Esophagus (tissue), 2 donors: ENCODE results near the gene SNRK. TPM values are rescaled to one million over a fixed set of nuclear protein-coding genes. Genes with fewer than 3 reads are reported as not detected.

Source experiments
- H3K27ac ChIP-seq, 2 donors: one replicate each; pipeline ENCODE4 v1.5.1; 2013; ENCODE audit warnings: low read depth in 2 of 2, mild to moderate bottlenecking in 2 of 2, inconsistent platforms in 1 of 2, low read length in 1 of 2, moderate library complexity in 1 of 2
- H3K27me3 ChIP-seq, 2 donors: one replicate each; pipeline ENCODE4 v1.6.1; 2013; ENCODE audit warnings: low read length in 2 of 2, control low read depth in 1 of 2, mild to moderate bottlenecking in 1 of 2; ENCODE audit not compliant: insufficient read depth in 2 of 2, control insufficient read depth in 1 of 2
- H3K36me3 ChIP-seq, 2 donors: one replicate each; pipeline ENCODE4 v1.6.1; 2013; ENCODE audit warnings: low read length in 1 of 2; ENCODE audit not compliant: control insufficient read depth in 2 of 2, insufficient read depth in 2 of 2
- H3K4me1 ChIP-seq, 2 donors: one replicate each; pipeline ENCODE4 v1.6.1; 2013; ENCODE audit warnings: low read length in 1 of 2; ENCODE audit not compliant: control insufficient read depth in 2 of 2, insufficient read depth in 2 of 2
- H3K4me3 ChIP-seq, 2 donors: one replicate each; pipeline ENCODE4 v1.5.1; 2013; ENCODE audit warnings: low read length in 2 of 2, mild to moderate bottlenecking in 2 of 2, low read depth in 1 of 2, moderate library complexity in 1 of 2
- H3K9me3 ChIP-seq, 2 donors: one replicate each; pipeline ENCODE4 v1.6.1; 2013; ENCODE audit warnings: mild to moderate bottlenecking in 2 of 2, low read depth in 1 of 2, low read length in 1 of 2, moderate library complexity in 1 of 2; ENCODE audit not compliant: control insufficient read depth in 2 of 2, insufficient read depth in 1 of 2
- WGBS, 2 donors: extraction: QIAGEN DNeasy Blood & Tissue Kit; methylation state at CpG; one replicate each; pipeline ENCODE4 v1.1.7; 2013; 5-methylcytosine and 5-hydroxymethylcytosine counted together
- polyA plus RNA-seq, 2 donors: library from polyadenylated mRNA; stranded (reverse); fragments of 200-250 nt; gene quantifications; one replicate each; pipeline ENCODE4 v1.2.3, GENCODE V29; 2013
- donor health status: healthy with polysubstance abuse.
- donor health status: Bipolar disorder and iron deficiency.

Gene SNRK
- polyA plus RNA-seq, 2 donors: 11.1 to 11.3 TPM

DNA sequence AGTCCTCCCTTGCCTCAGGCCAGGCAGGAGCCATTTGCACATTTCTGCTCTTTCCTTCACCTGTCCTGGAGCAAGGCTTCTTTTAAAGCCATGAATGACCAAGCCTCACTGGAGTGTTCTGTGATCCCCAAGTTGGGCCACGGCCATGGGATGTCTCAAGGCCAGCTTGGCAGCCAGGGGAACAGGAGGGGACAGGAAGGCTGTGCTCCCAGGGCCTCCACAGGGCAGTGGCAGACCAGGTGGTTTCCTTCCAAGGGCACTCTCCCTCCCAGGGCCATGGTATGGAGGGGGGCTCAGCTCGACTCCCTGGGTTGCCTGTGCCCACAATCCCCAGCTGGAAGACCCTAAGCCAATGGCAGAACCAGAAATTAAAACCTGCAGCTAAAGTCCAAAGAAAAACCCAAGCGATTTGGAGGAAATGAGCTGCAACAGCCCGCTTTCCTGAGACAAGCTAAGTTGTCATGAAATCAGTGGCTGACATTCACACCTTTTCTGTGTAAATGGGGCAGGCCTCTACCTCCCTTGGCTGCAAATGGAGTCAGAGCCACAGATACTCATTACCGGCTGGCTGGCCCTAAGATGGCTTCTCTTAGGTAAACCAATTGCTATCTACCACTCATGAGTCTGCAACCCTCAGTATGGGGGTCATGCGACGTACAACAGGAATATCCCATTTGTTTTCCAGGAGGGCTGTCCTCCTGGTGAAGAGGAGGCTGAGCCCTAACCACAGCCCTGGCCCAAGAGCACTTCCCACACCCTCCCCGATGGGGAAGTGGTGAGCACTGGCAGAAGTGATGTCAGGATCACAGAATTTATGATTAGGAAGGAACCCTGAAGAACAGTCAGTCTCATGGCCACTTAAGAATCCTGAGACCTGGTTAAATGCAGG is 83.3 kb downstream of the SNRK start:
- Histone ChIP-seq H3K9me3 (peaks cover 0 to 1% of the 10 kb centered on the region in 2 donors), H3K4me3 (no peak overlapping the region), H3K4me1 (peaks cover 0 to 12% of the 10 kb centered on the region in 2 donors), H3K36me3 (peaks cover 0 to 13% of the 10 kb centered on the region in 2 donors), H3K27me3 (no peaks in the 10 kb centered on the region), H3K27ac (no peak overlapping the region)
- WGBS, 2 donors: 88% methylated on average over 8 of the region's 8 CpGs

DNA sequence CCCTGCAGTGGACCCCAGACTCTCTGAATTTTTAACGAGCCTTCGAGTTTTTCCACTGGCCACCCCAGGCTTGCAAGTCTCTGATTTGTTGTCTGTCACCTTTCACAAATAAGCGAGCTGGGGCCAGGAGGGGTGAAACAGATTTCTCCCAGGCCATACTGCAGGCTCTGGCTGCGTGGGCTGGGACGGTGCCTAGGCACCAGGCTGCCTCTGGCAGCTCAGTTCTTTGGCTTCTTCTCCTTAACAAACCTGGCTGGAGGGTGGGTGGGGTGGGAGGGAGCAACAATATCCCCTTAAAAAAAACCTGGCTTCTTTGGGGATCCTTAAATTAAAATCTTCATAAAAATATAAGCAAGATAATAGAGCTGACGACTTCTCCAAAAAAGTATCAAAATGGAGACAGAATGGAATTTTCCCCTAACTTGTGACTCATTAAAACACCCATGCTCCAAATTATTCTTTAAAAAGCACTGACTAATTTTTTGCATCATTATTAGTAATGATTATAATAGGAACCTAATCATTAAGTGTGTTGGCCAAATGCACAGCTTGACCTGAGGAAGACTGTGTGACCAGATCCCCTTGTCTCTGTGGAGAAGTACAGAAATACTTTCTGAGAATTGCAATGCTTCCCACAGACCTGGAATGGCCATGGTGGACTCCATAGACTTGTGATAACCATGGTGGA is 84.1 kb downstream of the SNRK start:
- no peaks in the 10 kb centered on the region for H3K27me3 ChIP-seq
- WGBS, 2 donors: 72 to 74% methylated on average over 6 of the region's 6 CpGs
- no peak overlapping the region for H3K4me3 ChIP-seq
- H3K9me3 ChIP-seq: peaks cover 0 to 1% of the 10 kb centered on the region in 2 donors
- H3K4me1 ChIP-seq: peaks cover 0 to 12% of the 10 kb centered on the region in 2 donors
- no peak overlapping the region for H3K27ac ChIP-seq
- peaks cover 0 to 7% of the 10 kb centered on the region in 2 donors for H3K36me3 ChIP-seq

DNA sequence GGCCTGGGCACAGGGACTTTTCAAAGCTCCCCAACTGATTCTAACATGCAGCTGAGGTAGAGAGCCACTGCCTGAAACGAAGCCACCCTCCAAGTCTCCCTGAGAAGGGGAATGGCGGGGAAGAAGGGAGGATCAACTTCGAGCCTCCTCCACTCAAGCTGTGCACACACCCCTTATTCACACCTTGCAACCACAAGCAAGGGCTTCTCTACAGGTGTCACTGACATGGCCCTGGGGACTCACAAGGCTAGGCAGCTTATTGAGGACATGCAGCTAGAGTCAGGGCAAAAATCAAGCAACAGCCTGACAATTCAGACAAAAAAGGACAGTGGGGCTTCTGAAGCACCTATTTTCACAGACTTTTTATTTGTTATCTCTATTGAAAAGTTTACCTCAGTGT is 85.2 kb downstream of the SNRK start:
- Histone ChIP-seq H3K4me3 (no peak overlapping the region), H3K9me3 (peaks cover 0 to 1% of the 10 kb centered on the region in 2 donors), H3K27me3 (no peaks in the 10 kb centered on the region), H3K4me1 (peaks cover 0 to 8% of the 10 kb centered on the region in 2 donors), H3K36me3 (peaks cover 0 to 2% of the 10 kb centered on the region in 2 donors), H3K27ac (no peak overlapping the region)
- WGBS, 2 donors: 81 to 84% methylated on average over 3 of the region's 3 CpGs

DNA sequence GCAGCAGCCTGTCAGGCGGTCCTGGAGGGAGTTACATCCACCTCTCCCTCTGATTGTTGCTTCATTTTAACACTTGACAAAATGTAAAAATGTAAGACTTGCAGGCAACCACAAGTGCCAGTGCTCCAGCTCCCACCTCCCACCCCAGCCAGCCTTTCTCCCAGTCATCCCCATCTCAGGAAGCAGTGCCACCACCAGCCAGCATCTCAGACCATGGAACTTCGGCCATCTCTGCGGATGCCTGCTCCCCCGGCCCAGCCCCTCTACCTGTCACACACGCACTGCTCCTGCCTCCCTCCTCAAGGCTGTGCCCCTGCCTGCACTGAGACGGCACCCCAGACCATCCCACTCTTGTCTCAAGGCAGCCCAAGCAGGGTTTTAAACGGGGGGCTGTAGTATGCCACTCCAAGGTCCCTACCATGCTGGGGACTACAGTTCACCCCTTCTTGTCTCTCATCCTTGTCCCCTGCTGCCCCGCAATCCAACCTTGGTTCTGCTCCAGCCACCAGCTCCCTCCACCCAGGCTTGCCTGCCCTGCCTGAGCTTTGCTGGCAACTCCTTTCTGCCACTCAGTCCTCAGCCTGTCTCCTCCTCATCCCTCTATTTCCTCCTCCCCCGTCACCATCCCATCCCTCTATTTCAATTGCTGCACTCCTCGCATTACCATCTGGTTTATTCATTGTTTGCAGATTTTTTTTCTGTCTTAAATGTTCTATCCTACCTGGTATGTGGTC is 85.8 kb downstream of the SNRK start:
- Histone ChIP-seq H3K4me3 (no peak overlapping the region), H3K27ac (no peak overlapping the region), H3K27me3 (no peaks in the 10 kb centered on the region), H3K4me1 (peaks cover 0 to 3% of the 10 kb centered on the region in 2 donors), H3K36me3 (peaks cover 0 to 2% of the 10 kb centered on the region in 2 donors), H3K9me3 (peaks cover 0 to 1% of the 10 kb centered on the region in 2 donors)
- 95% methylated on average over 10 of the region's 10 CpGs for WGBS, 2 donors

- 85 to 89% methylated on average over 11 of the region's 11 CpGs for WGBS, 2 donors
- Histone ChIP-seq H3K27ac (no peak overlapping the region), H3K4me3 (no peak overlapping the region), H3K4me1 (peaks cover 0 to 3% of the 10 kb centered on the region in 2 donors), H3K9me3 (peaks cover 0 to 1% of the 10 kb centered on the region in 2 donors), H3K27me3 (no peaks in the 10 kb centered on the region), H3K36me3 (peaks cover 0 to 2% of the 10 kb centered on the region in 2 donors)
These were observed 86.6 kb downstream of the SNRK start for GRCh38 chr3:43372809-43373559.

DNA sequence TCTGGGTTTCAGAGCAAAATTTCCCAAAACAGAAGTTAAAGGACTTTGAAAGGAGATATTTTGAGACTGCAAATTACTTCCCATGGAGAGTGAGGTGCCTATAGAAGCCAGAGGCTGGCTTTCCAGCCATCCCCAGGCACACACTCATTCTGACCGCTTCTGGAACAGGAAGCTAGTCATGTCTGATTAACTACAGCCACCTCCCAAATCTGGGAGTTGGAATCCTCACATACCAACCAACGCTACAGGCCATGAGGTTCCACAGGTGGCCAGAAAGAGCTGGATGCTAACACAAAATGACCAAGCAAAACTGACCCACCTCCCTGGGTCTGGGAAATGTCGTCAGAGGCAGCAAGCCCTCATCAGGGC is 87.2 kb downstream of the SNRK start:
- H3K27me3 ChIP-seq: no peaks in the 10 kb centered on the region
- peaks cover 0 to 1% of the 10 kb centered on the region in 2 donors for H3K9me3 ChIP-seq
- peaks cover 0 to 2% of the 10 kb centered on the region in 2 donors for H3K36me3 ChIP-seq
- 88 to 92% methylated on average over 3 of the region's 3 CpGs for WGBS, 2 donors
- peaks cover 0 to 3% of the 10 kb centered on the region in 2 donors for H3K4me1 ChIP-seq
- no peak overlapping the region for H3K4me3 ChIP-seq
- no peak overlapping the region for H3K27ac ChIP-seq

DNA sequence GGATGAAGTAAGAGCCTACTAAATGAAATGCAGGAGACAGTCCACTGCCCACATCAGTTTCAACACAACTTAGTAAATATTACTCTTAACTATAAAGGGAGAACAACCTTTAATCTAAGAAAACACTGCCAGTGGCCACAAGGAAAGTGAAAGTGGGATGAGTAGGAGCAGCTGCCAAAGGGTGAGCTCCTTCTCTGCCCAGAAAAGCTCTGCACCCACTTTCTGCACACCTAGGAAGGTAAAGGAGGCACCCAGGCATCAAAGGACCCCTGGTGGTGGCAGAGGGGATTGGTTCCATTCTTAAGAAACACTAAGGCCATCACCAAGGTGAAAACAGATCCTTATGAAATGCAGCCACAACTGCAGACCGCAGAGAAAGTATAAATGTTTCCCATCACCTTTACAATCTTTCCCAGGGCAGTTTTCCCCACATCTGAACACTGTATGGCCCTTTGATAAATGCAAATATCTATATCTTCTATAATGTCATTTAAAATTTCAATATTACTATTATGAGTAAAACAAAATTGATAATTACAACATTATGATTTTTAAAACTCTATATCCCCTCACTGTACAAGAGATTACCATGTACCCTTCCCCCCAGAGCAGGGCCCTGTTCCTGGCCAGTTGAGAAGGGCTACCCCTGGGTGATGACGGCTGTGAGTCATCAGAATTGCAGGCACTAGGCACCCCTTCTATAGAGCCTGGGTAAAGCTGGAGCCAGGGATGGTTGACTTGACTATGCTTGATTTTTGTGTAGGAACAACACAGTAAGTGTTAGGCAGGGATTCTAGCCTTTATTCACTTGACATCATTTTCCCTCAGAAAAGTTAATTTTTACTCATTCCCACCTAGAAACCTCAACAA is 92.0 kb downstream of the SNRK start:
- Histone ChIP-seq H3K27ac (no peak overlapping the region), H3K27me3 (no peaks in the 10 kb centered on the region), H3K4me1 (no peaks in the 10 kb centered on the region), H3K36me3 (no peaks in the 10 kb centered on the region), H3K4me3 (no peak overlapping the region), H3K9me3 (no peaks in the 10 kb centered on the region)
- 86 to 91% methylated on average over 2 of the region's 2 CpGs for WGBS, 2 donors

- H3K36me3 ChIP-seq: no peaks in the 10 kb centered on the region
- peak overlapping the region; percentile 31 to 34 for H3K27ac ChIP-seq
- H3K27me3 ChIP-seq: no peaks in the 10 kb centered on the region
- H3K4me1 ChIP-seq: no peaks in the 10 kb centered on the region
- 67 to 71% methylated on average over 3 of the region's 3 CpGs for WGBS, 2 donors
- no peaks in the 10 kb centered on the region for H3K9me3 ChIP-seq
- no peak overlapping the region for H3K4me3 ChIP-seq
These were observed 93.0 kb downstream of the SNRK start for GRCh38 chr3:43379343-43379742.
